HG02798 (cell line): ENCODE data around the gene DPP6.
A peak's percentile ranks its signal among the peaks of the same experiment; 100 is the strongest.

Source experiments
- ATAC-seq: cut with Tn5 transposase; IDR thresholded peaks from one replicate; pipeline ENCODE4 v1.9.1; 2021; ENCODE audit warnings: mild to moderate bottlenecking; ENCODE audit not compliant: unreplicated experiment, poor library complexity

DPP6 gene

GRCh38 chr7:154777023-154777422, 724.8 kb downstream of the DPP6 start:
- ATAC-seq, result no peak

- no peak for ATAC-seq
These were observed 725.3 kb downstream of the DPP6 start for GRCh38 chr7:154777489-154777888.

GRCh38 chr7:154777908-154778307, 725.7 kb downstream of the DPP6 start:
- ATAC-seq, result no peak

- ATAC-seq, result no peak
These were observed 729.4 kb downstream of the DPP6 start for GRCh38 chr7:154781369-154782303.

- ATAC-seq, result no peak
These were observed 731.2 kb downstream of the DPP6 start for GRCh38 chr7:154783281-154783909.

GRCh38 chr7:154785898-154786297, 733.7 kb downstream of the DPP6 start:
- no peak for ATAC-seq

GRCh38 chr7:154789404-154789803, 737.2 kb downstream of the DPP6 start:
- ATAC-seq, result no peak

- ATAC-seq, result no peak
These were observed 739.4 kb downstream of the DPP6 start for GRCh38 chr7:154791611-154792010.

GRCh38 chr7:154792436-154793055, 740.3 kb downstream of the DPP6 start:
- ATAC-seq, result no peak

GRCh38 chr7:154794147-154794780, 742.1 kb downstream of the DPP6 start:
- ATAC-seq, result peak; percentile 58

GRCh38 chr7:154795014-154795413, 742.8 kb downstream of the DPP6 start:
- no peak for ATAC-seq

GRCh38 chr7:154795437-154795836, 743.2 kb downstream of the DPP6 start:
- no peak for ATAC-seq

- ATAC-seq, result no peak
These were observed 752.3 kb downstream of the DPP6 start for GRCh38 chr7:154804449-154804848.

- no peak for ATAC-seq
These were observed 759.8 kb downstream of the DPP6 start for GRCh38 chr7:154812027-154812426.

GRCh38 chr7:154817224-154817896, 765.2 kb downstream of the DPP6 start:
- ATAC-seq, result no peak

- ATAC-seq, result no peak
These were observed 774.8 kb downstream of the DPP6 start for GRCh38 chr7:154827007-154827406.

- no peak for ATAC-seq
These were observed 780.5 kb downstream of the DPP6 start for GRCh38 chr7:154832557-154833138.

GRCh38 chr7:154836021-154836448, 783.8 kb downstream of the DPP6 start:
- ATAC-seq, result no peak

GRCh38 chr7:154837087-154837486, 784.9 kb downstream of the DPP6 start:
- ATAC-seq, result no peak

- peak; percentile 93 for ATAC-seq
These were observed 785.4 kb downstream of the DPP6 start for GRCh38 chr7:154837622-154838021.
